Chondrocyte (in vitro differentiated cells): ENCODE data around the gene ARHGEF26. TPM values are rescaled to one million over a fixed set of nuclear protein-coding genes. Genes with fewer than 3 reads are reported as not detected.
A peak's percentile ranks its signal among the peaks of the same experiment; 100 is the strongest.

Source experiments
- DNase-seq: peaks from one replicate; pipeline ENCODE4 v3.0.0; 2021; ENCODE audit warnings: mixed read lengths, low spot score
- H3K27ac Mint-ChIP-seq: one replicate; pipeline ENCODE4 v1.8.0; 2021; ENCODE audit warnings: mild to moderate bottlenecking, moderate library complexity, mixed read lengths; ENCODE audit not compliant: unreplicated experiment
- H3K27me3 Mint-ChIP-seq: 2 replicates; pipeline ENCODE4 v1.8.0; 2021; ENCODE audit warnings: low read depth, mixed read lengths
- H3K36me3 Mint-ChIP-seq: 2 replicates; pipeline ENCODE4 v1.8.0; 2021; ENCODE audit warnings: low read depth, mixed read lengths
- H3K4me1 Mint-ChIP-seq: 2 replicates; pipeline ENCODE4 v1.8.0; 2021; ENCODE audit warnings: low read depth, mild to moderate bottlenecking, mixed read lengths
- H3K4me3 Mint-ChIP-seq: one replicate; pipeline ENCODE4 v1.8.0; 2021; ENCODE audit warnings: mild to moderate bottlenecking, moderate library complexity, mixed read lengths; ENCODE audit not compliant: unreplicated experiment
- H3K9me3 Mint-ChIP-seq: 2 replicates; pipeline ENCODE4 v1.8.0; 2021; ENCODE audit warnings: low read depth, mixed read lengths
- total RNA-seq: library from RNA; stranded (reverse); gene quantifications from 3 replicates; pipeline ENCODE4 v1.2.1, GENCODE V29; 2021
- TF ChIP-seq, protein P1 (sequence below): fragments of 200-600 bp; sonication (generic); IDR thresholded peaks from 2 replicates; pipeline ENCODE4 v1.5.0; 2021; ENCODE audit warnings: antibody characterized with exemption, mild to moderate bottlenecking, moderate library complexity

The ARHGEF26 gene
- total RNA-seq, 1 donor from 2014 or later: 3.5 TPM

DNA sequence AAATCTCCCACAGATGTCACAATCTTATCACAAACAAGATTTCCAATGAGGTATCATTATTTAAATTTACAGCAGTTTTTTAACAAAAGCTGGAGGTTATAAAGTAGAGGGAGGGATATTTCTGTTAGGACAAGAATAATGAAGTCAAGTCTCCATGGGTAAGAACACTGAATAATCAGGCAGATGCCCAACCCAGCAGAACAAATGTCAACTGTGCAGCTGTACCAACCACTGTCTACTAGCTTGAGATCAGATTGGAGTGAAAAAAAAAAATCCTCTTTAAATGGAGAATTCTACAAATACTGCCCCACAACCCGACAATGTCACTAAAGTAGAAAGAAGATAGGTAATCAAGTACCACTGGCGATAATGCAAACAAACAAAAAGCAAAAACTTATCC lies 172.8 kb downstream of the ARHGEF26 start:
- no peak for DNase-seq
- Mint-ChIP-seq H3K4me1 (no peaks in the 10 kb centered on the region), H3K36me3 (peaks cover 30% of the 10 kb centered on the region), H3K9me3 (no peaks in the 10 kb centered on the region), H3K27me3 (no peaks in the 10 kb centered on the region), H3K4me3 (no peak overlapping the region), H3K27ac (no peak overlapping the region)
- TF ChIP-seq, protein P1, sequence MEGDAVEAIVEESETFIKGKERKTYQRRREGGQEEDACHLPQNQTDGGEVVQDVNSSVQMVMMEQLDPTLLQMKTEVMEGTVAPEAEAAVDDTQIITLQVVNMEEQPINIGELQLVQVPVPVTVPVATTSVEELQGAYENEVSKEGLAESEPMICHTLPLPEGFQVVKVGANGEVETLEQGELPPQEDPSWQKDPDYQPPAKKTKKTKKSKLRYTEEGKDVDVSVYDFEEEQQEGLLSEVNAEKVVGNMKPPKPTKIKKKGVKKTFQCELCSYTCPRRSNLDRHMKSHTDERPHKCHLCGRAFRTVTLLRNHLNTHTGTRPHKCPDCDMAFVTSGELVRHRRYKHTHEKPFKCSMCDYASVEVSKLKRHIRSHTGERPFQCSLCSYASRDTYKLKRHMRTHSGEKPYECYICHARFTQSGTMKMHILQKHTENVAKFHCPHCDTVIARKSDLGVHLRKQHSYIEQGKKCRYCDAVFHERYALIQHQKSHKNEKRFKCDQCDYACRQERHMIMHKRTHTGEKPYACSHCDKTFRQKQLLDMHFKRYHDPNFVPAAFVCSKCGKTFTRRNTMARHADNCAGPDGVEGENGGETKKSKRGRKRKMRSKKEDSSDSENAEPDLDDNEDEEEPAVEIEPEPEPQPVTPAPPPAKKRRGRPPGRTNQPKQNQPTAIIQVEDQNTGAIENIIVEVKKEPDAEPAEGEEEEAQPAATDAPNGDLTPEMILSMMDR: no peak

DNA sequence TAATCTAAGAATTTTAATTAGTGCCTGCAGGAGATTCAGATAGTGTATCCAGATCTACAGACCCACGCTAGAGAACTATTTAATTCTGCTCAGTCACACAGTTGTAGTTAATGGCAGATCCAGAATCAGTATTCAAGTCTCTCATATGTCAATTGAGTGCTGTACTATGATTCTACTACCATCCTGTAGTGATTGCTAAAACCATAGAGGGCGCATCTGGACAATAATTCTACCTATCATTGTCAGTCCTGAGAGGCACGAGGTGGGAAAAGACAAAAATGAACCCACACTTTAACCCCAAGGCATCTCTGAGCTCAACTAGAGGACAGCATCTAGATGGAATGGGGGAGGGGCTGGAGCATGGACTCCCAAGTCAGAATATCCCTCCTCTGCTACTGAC lies 180.4 kb downstream of the ARHGEF26 start:
- TF ChIP-seq, protein P1: no peak
- Mint-ChIP-seq H3K27me3 (no peaks in the 10 kb centered on the region), H3K27ac (no peak overlapping the region), H3K36me3 (peaks cover 34% of the 10 kb centered on the region), H3K9me3 (no peaks in the 10 kb centered on the region), H3K4me1 (peaks cover 3% of the 10 kb centered on the region), H3K4me3 (no peak overlapping the region)
- no peak for DNase-seq

DNA sequence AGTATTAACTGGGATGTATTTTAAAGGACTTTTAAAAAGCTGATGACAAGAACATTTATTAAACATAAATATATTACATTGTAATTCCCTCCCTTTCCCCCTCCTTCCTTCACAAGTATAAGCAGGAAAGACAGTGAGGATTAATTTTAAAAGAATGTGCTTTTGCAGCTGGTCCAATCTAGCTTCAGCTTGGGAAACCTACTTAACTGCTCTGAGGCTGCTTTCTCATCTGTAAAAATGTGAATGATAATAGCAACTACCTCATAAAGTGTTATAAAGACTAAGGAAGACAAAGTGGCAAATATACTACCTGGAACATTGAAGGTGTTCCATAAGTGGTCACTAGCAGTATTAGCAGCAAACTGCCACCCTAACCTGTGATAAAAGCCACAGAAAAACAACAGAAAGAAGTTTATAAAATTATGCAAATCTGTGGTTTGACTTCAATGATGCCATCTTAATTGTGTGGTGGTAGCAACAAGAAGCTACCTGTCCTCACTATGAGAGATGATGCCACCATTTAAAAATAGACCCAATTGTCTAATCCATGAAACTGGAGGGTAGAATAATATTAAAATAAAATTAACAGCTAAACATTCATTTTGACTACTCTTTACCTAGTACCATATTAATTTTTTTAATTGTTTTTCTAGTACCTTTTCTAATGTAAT lies 183.1 kb downstream of the ARHGEF26 start:
- peak overlapping the region; percentile 38 for H3K27ac Mint-ChIP-seq
- H3K27me3 Mint-ChIP-seq: no peaks in the 10 kb centered on the region
- H3K9me3 Mint-ChIP-seq: no peaks in the 10 kb centered on the region
- H3K4me1 Mint-ChIP-seq: peaks cover 13% of the 10 kb centered on the region
- peaks cover 32% of the 10 kb centered on the region for H3K36me3 Mint-ChIP-seq
- no peak for DNase-seq
- no peak overlapping the region for H3K4me3 Mint-ChIP-seq
- TF ChIP-seq, protein P1: no peak

DNA sequence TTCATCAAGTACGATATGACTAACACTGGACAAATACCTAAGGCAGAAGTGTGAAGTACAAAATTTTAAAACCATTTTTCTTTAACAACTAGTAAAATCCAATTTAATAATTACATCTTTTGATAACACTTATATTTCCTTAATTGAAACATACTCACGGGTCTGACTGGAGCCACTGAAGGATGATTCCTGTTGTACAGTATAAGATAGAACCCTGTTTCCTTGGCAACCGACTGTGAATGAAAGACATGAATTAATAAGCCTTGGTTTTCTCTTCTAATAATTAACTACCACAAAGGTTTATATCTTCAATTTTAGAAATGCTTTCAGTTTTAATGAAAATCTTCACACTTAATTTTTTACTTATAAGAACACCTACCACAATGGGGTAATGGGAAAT lies 183.7 kb downstream of the ARHGEF26 start:
- Mint-ChIP-seq H3K4me1 (peaks cover 13% of the 10 kb centered on the region), H3K36me3 (peaks cover 33% of the 10 kb centered on the region), H3K27me3 (no peaks in the 10 kb centered on the region), H3K4me3 (no peak overlapping the region), H3K27ac (no peak overlapping the region), H3K9me3 (no peaks in the 10 kb centered on the region)
- no peak for DNase-seq
- TF ChIP-seq, protein P1: no peak

DNA sequence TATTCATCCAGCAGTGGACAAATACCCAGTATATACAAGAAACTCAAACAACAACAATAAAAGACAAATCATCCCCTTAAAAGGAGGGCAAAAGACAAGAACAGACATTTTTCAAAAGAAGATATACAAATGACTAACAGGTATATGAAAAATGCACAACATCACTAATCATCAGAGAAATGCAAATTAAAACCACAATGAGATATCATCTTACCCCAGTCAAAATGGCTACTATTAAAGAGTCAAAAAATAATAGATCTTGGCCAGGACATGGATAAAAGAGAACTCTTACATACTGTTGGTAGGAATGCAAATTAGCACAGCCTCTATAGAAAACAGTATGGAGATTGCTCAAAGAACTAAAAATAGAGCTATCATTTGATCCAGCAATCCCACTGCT lies 186.2 kb downstream of the ARHGEF26 start:
- no peaks in the 10 kb centered on the region for H3K9me3 Mint-ChIP-seq
- H3K4me1 Mint-ChIP-seq: peaks cover 13% of the 10 kb centered on the region
- TF ChIP-seq, protein P1: no peak
- DNase-seq: no peak
- H3K36me3 Mint-ChIP-seq: peaks cover 18% of the 10 kb centered on the region
- no peaks in the 10 kb centered on the region for H3K27me3 Mint-ChIP-seq
- H3K4me3 Mint-ChIP-seq: no peak overlapping the region
- no peak overlapping the region for H3K27ac Mint-ChIP-seq

Other genes with a start within 250 kb of the ARHGEF26 start
- 48.4 to 71.9 TPM (median 48.7 TPM) in 3 replicates for gene DHX36, start 203.1 kb downstream of the ARHGEF26 start, total RNA-seq